H9 (cell line): ENCODE data around the gene CDC27. TPM values are rescaled to one million over a fixed set of nuclear protein-coding genes. Genes with fewer than 3 reads are reported as not detected.

ENCODE experiments used
- DNase-seq: peaks from one replicate; pipeline ENCODE4 v3.0.0-alpha.2; 2017
- H2AFZ ChIP-seq: one replicate; pipeline ENCODE4 v1.6.1; 2013; ENCODE audit warnings: mild to moderate bottlenecking, low read length, control low read depth, moderate library complexity
- H2AK5ac ChIP-seq: 2 replicates; pipeline ENCODE4 v1.6.1; 2013; ENCODE audit warnings: low read length, control low read depth, mixed read lengths; ENCODE audit not compliant: insufficient read length
- H2BK120ac ChIP-seq: one replicate; pipeline ENCODE4 v1.6.1; 2013; ENCODE audit warnings: low read depth, mild to moderate bottlenecking, low read length, control low read depth, inconsistent platforms; ENCODE audit not compliant: poor library complexity, severe bottlenecking
- H2BK12ac ChIP-seq: 2 replicates; pipeline ENCODE4 v1.6.1; 2013; ENCODE audit warnings: low read length, control low read depth, mixed read lengths, low read depth; ENCODE audit not compliant: insufficient read length
- H2BK15ac ChIP-seq: 2 replicates; pipeline ENCODE4 v1.6.1; 2013; ENCODE audit warnings: low read depth, low read length, control low read depth
- H2BK20ac ChIP-seq: one replicate; pipeline ENCODE4 v1.6.1; 2013; ENCODE audit warnings: low read depth, mild to moderate bottlenecking, low read length, control low read depth, inconsistent platforms; ENCODE audit not compliant: poor library complexity, severe bottlenecking
- H2BK5ac ChIP-seq: 2 replicates; pipeline ENCODE4 v1.6.1; 2013; ENCODE audit warnings: low read length, control low read depth, mixed read lengths; ENCODE audit not compliant: insufficient read length
- H3K14ac ChIP-seq: 2 replicates; pipeline ENCODE4 v1.6.1; 2013; ENCODE audit warnings: low read length, control low read depth; ENCODE audit not compliant: insufficient read depth
- H3K18ac ChIP-seq: 2 replicates; pipeline ENCODE4 v1.6.1; 2013; ENCODE audit warnings: low read depth, mild to moderate bottlenecking, mixed read lengths, low read length, control low read depth; ENCODE audit not compliant: insufficient read length
- H3K23ac ChIP-seq: 2 replicates; pipeline ENCODE4 v1.6.1; 2013; ENCODE audit warnings: low read length, control low read depth, mixed read lengths, low read depth; ENCODE audit not compliant: insufficient read length
- H3K23me2 ChIP-seq: 2 replicates; pipeline ENCODE4 v1.6.1; 2013; ENCODE audit warnings: low read depth, mild to moderate bottlenecking, mixed read lengths, low read length, control low read depth; ENCODE audit not compliant: insufficient read length, poor library complexity, severe bottlenecking
- H3K27ac ChIP-seq: 2 replicates; pipeline ENCODE4 v1.5.1; 2013; ENCODE audit warnings: low read length, control low read depth, mixed read lengths, low read depth; ENCODE audit not compliant: insufficient read length
- H3K27me3 ChIP-seq: 2 replicates; pipeline ENCODE4 v1.6.1; 2013; ENCODE audit warnings: low read length, control low read depth, inconsistent platforms; ENCODE audit not compliant: insufficient read depth
- H3K4ac ChIP-seq: 2 replicates; pipeline ENCODE4 v1.6.1; 2013; ENCODE audit warnings: low read depth, mild to moderate bottlenecking, control low read depth, inconsistent platforms, low read length, moderate library complexity
- H3K4me1 ChIP-seq: 2 replicates; pipeline ENCODE4 v1.6.1; 2013; ENCODE audit warnings: low read length, control low read depth, inconsistent platforms; ENCODE audit not compliant: insufficient read depth
- H3K4me2 ChIP-seq: 2 replicates; pipeline ENCODE4 v1.6.1; 2013; ENCODE audit warnings: low read length, control low read depth, mixed read lengths; ENCODE audit not compliant: insufficient read length, insufficient read depth
- H3K56ac ChIP-seq: 2 replicates; pipeline ENCODE4 v1.6.1; 2013; ENCODE audit warnings: low read depth, mild to moderate bottlenecking, mixed read lengths, low read length, control low read depth; ENCODE audit not compliant: insufficient read length
- H3K79me1 ChIP-seq: 2 replicates; pipeline ENCODE4 v1.6.1; 2013; ENCODE audit warnings: low read depth, mild to moderate bottlenecking, moderate library complexity, low read length, control low read depth, inconsistent platforms; ENCODE audit not compliant: insufficient read depth, poor library complexity, severe bottlenecking
- H3K79me2 ChIP-seq: 2 replicates; pipeline ENCODE4 v1.6.1; 2013; ENCODE audit warnings: low read length, control low read depth, inconsistent platforms; ENCODE audit not compliant: insufficient read depth
- H3K9ac ChIP-seq: 2 replicates; pipeline ENCODE4 v1.6.1; 2013; ENCODE audit warnings: low read length, control low read depth, mixed read lengths; ENCODE audit not compliant: insufficient read length; ENCODE audit errors: extremely low read depth
- H3K9me3 ChIP-seq: one replicate; pipeline ENCODE4 v1.6.1; 2013; ENCODE audit warnings: low read depth, low read length, inconsistent platforms; ENCODE audit not compliant: control insufficient read depth
- H3T11ph ChIP-seq: one replicate; pipeline ENCODE4 v1.6.1; 2013; ENCODE audit warnings: mild to moderate bottlenecking, low read length, control low read depth, inconsistent platforms
- H4K20me1 ChIP-seq: one replicate; pipeline ENCODE4 v1.6.1; 2013; ENCODE audit not compliant: control insufficient read depth, insufficient read length, insufficient read depth
- H4K5ac ChIP-seq: 2 replicates; pipeline ENCODE4 v1.6.1; 2013; ENCODE audit warnings: low read depth, mild to moderate bottlenecking, mixed read lengths, low read length, control low read depth; ENCODE audit not compliant: insufficient read length
- H4K8ac ChIP-seq: replicated peaks from 2 replicates; pipeline ENCODE4 v1.6.1; 2013; ENCODE audit warnings: low read length, control low read depth, mixed read lengths, low read depth; ENCODE audit not compliant: insufficient read length
- H4K91ac ChIP-seq: 2 replicates; pipeline ENCODE4 v1.6.1; 2013; ENCODE audit warnings: low read depth, mild to moderate bottlenecking, moderate library complexity, mixed read lengths, low read length, control low read depth; ENCODE audit not compliant: insufficient read length
- H3K27ac Mint-ChIP-seq, 3 experiments: 2 replicates in 2 of 3; 3 replicates in 1 of 3; pipeline ENCODE4 v1.8.0; 2020 to 2021; ENCODE audit warnings: mixed read lengths in 3 of 3, mild to moderate bottlenecking in 1 of 3, moderate library complexity in 1 of 3
- H3K27me3 Mint-ChIP-seq: 2 replicates; pipeline ENCODE4 v1.8.0; 2021; ENCODE audit warnings: low read depth, mild to moderate bottlenecking, moderate library complexity, mixed read lengths
- H3K36me3 Mint-ChIP-seq, 3 experiments: 2 replicates in 2 of 3; 3 replicates in 1 of 3; pipeline ENCODE4 v1.8.0; 2020 to 2021; ENCODE audit warnings: low read depth in 3 of 3, mixed read lengths in 3 of 3; ENCODE audit not compliant: insufficient read depth in 1 of 3
- H3K4me1 Mint-ChIP-seq, 2 experiments: 2 replicates each; pipeline ENCODE4 v1.8.0; 2020; ENCODE audit warnings: mixed read lengths in 2 of 2
- H3K4me3 Mint-ChIP-seq, 2 experiments: 2 replicates in 1 of 2; 3 replicates in 1 of 2; pipeline ENCODE4 v1.8.0; 2020 to 2021; ENCODE audit warnings: mild to moderate bottlenecking in 2 of 2, mixed read lengths in 2 of 2, moderate library complexity in 1 of 2
- H3K9me3 Mint-ChIP-seq, 2 experiments: 2 replicates in 1 of 2; 3 replicates in 1 of 2; pipeline ENCODE4 v1.8.0; 2020; ENCODE audit warnings: mild to moderate bottlenecking in 2 of 2, mixed read lengths in 2 of 2, moderate library complexity in 1 of 2
- WGBS: extraction: QIAGEN DNeasy Blood & Tissue Kit; methylation state at CpG from one replicate; pipeline ENCODE4 v1.1.7; 2013; ENCODE audit warnings: missing lambda C conversion rate, low lambda C conversion rate, mixed read lengths; ENCODE audit not compliant: insufficient read length; ENCODE audit errors: extremely low coverage; 5-methylcytosine and 5-hydroxymethylcytosine counted together
- total RNA-seq: library from RNA; stranded (reverse); gene quantifications from 2 replicates; pipeline ENCODE4 v1.2.1, GENCODE V29; 2021
- TF ChIP-seq, protein P1 (sequence below): fragments of 200-600 bp; sonication (generic); conservative IDR thresholded peaks from 3 replicates; pipeline ENCODE4 v1.8.0; 2021; ENCODE audit warnings: antibody characterized with exemption, mild to moderate bottlenecking

The CDC27 gene
- total RNA-seq, 1 experiment from 2014 or later, result 82.5 TPM

- H3K14ac ChIP-seq, result no peak overlapping the region
Observed at GRCh38 chr17:47209499-47209898, 20.4 kb upstream of the CDC27 start.

More at GRCh38 chr17:47209499-47209898, 20.4 kb upstream of the CDC27 start:
- Histone ChIP-seq H2BK12ac (no peak overlapping the region), H3K79me1 (no peaks in the 10 kb centered on the region), H3K23me2 (no peaks in the 10 kb centered on the region), H3K4ac (no peak overlapping the region), H3K27me3 (no peaks in the 10 kb centered on the region; the same call in 1 of the 2 replicates), H3K9me3 (no peaks in the 10 kb centered on the region), H2BK5ac (no peak overlapping the region), H3K27ac (no peak overlapping the region), H3K79me2 (no peaks in the 10 kb centered on the region), H2BK15ac (no peak overlapping the region), H3K23ac (no peak overlapping the region), H2BK20ac (no peak overlapping the region), H3K18ac (no peak overlapping the region), H3K9ac (no peak overlapping the region), H4K8ac (no peak overlapping the region), H2AK5ac (no peak overlapping the region), H3K4me2 (no peak overlapping the region), H2AFZ (no peak overlapping the region), H3K56ac (no peak overlapping the region), H3K4me1 (peaks cover 10% of the 10 kb centered on the region), H2BK120ac (no peak overlapping the region), H4K5ac (no peak overlapping the region), H3T11ph (no peak overlapping the region), H4K91ac (no peak overlapping the region), H4K20me1 (no peaks in the 10 kb centered on the region)
- Mint-ChIP-seq H3K27me3 (peaks cover 1% of the 10 kb centered on the region), H3K27ac (no peak overlapping the region), H3K4me3 (no peak overlapping the region), H3K4me1 (peaks cover 21 to 25% of the 10 kb centered on the region in 2 experiments), H3K36me3 (no peaks in the 10 kb centered on the region), H3K9me3 (no peaks in the 10 kb centered on the region)
- WGBS, result no CpG with 5 or more reads among the region's 3 CpGs
- TF ChIP-seq, protein P1, sequence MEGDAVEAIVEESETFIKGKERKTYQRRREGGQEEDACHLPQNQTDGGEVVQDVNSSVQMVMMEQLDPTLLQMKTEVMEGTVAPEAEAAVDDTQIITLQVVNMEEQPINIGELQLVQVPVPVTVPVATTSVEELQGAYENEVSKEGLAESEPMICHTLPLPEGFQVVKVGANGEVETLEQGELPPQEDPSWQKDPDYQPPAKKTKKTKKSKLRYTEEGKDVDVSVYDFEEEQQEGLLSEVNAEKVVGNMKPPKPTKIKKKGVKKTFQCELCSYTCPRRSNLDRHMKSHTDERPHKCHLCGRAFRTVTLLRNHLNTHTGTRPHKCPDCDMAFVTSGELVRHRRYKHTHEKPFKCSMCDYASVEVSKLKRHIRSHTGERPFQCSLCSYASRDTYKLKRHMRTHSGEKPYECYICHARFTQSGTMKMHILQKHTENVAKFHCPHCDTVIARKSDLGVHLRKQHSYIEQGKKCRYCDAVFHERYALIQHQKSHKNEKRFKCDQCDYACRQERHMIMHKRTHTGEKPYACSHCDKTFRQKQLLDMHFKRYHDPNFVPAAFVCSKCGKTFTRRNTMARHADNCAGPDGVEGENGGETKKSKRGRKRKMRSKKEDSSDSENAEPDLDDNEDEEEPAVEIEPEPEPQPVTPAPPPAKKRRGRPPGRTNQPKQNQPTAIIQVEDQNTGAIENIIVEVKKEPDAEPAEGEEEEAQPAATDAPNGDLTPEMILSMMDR, result no peak
- no peak for DNase-seq
